ENCODE measurements around the gene NAA80. TPM values are rescaled to one million over a fixed set of nuclear protein-coding genes. Genes with fewer than 3 reads are reported as not detected.
"Not testable (repeated sequence)": the region's sequence is repeated elsewhere in the genome, so short reads cannot be mapped to it uniquely, and the experiment has no call there.

Gene NAA80
- total RNA-seq, 1 donor from 2014 or later: 12.7 TPM

- DNase-seq (ENCODE audit: low spot score): peak; percentile 99
Measured at GRCh38 chr3:50292159-50293078, 6.8 kb downstream of the NAA80 start, which contains the start of gene IFRD2. Gene IFRD2, minus strand, starts transcription at chr3:50292429. Its CDS starts 155 bp downstream, at chr3:50292274.

GRCh38 chr3:50290161-50290641 lies 9.0 kb downstream of the NAA80 start:
- DNase-seq (ENCODE audit: low spot score): no peak

- DNase-seq (ENCODE audit: low spot score): no peak
Measured at GRCh38 chr3:50289130-50289529, 10.1 kb downstream of the NAA80 start.

GRCh38 chr3:50288387-50289007 lies 10.7 kb downstream of the NAA80 start:
- no peak for DNase-seq (ENCODE audit: low spot score)

GRCh38 chr3:50287262-50287661 lies 11.9 kb downstream of the NAA80 start:
- no peak for DNase-seq (ENCODE audit: low spot score)

DNA sequence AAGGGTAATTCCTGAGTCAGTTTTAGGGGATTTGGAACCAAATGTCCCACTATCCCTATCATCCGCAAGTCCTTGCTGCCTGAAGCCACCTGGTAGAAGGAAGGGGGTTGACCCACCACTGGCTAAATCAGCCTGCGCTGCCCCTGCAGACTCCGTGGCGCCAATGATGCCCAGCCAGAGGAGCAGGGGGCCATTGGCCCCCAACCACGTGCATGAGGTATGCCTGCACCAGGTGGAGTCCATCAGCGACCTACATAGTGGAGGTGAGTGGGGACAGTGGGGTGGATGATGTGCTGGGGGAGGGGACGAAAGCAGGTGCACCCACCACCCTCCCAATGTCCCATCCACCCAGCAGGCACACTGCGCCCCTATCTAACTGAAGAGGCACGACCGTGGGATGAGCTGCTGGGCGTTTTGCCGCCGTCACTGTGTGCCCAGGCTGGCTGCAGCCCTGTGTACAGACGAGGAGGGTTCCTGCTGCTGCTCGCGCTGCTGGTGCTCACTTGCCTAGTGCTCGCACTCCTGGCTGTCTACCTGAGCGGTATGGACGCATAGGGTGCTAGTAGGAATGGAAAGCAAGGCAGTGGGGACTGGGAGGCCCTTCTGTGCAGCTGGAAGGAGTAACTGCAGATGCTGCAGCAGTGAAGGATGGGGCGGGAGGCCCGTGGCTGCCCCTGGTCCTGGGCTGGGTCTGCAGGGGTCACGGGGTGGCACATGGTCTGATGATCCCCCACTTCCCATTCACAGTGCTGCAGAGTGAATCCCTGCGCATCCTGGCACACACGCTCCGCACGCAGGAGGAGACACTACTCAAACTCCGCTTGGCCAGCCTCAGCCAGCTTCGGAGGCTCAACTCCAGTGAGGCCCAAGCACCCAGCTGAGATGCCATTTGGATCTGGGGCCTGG lies 12.6 kb downstream of the NAA80 start:
- DNase-seq (ENCODE audit: low spot score): no peak

- not testable (repeated sequence) for DNase-seq (ENCODE audit: low spot score)
Measured at GRCh38 chr3:50284121-50284520, 15.1 kb downstream of the NAA80 start.

DNA sequence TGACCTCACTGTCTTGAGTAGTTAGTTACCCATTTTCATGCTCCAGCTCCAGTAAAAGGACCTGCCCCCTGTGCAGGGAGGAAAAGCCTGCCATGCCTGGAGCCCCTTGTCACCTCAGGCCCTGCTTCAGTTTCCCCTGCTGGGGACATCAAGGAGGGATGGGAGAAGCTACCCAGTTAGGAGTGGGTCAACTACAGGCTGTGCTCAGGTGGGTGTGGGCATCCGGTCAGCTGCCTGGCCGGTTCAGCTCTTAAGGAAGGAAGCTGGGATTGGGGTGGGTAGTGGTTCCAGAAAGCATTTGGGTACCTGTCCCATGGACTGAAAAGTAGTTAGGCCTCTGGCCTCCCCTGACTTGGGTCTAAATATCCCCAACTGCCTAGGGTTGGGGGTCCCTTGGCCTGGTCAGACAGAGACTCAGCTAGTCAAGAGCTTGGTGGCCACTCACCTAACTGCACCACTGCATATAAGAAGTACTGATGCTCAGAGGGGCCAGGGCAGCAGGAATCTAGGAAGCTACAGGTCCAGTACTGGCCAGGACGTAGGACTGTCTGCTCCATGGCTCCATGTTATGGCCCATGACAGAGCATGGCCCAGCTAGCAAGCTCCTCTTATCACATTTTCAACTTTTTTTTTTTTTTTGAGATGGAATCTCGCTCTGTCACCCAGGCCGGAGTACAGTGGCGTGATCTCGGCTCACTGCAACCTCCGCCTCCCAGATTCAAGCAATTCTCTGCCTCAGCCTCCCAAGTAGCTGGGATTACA lies 19.8 kb downstream of the NAA80 start:
- DNase-seq (ENCODE audit: low spot score): no peak

DNA sequence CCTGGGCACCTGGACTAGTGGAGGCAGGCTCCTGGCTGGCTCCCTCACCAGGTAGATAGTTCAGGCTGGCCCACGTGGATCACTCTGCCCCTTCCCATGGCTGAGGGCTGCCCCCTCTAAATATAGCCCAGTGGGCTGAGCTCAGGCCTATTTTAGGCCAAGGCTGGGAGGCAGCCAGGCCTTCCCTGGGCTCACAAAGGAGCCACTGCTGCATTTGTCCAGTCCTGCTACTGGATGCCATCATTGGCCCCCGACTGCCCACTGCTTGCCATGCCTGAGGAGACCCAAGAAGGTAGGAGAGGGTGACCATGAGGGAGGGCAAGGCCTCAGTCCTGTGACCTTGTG lies 20.4 kb downstream of the NAA80 start, which contains the start of gene LSMEM2:
TSS of gene LSMEM2 (plus strand) at position 208 of the 345 bp plus-strand sequence. CDS start at position 235, 27 bp downstream.
- DNase-seq (ENCODE audit: low spot score): no peak

- DNase-seq (ENCODE audit: low spot score): no peak
Measured at GRCh38 chr3:50278123-50278879, 20.9 kb downstream of the NAA80 start.

DNA sequence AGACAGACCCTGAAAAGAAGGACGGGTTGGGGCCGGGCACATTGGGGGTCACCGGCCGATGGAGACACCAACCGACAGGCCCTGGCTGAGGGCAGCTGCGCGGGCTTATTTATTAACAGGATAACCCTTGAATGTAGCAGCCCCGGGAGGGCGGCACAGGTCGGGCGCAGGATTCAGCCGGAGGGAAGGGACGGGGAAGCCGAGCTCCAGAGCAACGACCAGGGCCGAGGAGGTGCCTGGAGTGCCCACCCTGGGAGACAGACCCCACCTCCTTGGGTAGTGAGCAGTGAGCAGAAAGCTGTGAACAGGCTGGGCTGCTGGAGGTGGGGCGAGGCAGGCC lies 22.5 kb downstream of the NAA80 start:
- DNase-seq (ENCODE audit: low spot score): no peak

GRCh38 chr3:50275996-50276761 lies 23.0 kb downstream of the NAA80 start:
- DNase-seq (ENCODE audit: low spot score): no peak

- DNase-seq (ENCODE audit: low spot score): no peak
Measured at GRCh38 chr3:50275141-50275995, 23.8 kb downstream of the NAA80 start.

DNA sequence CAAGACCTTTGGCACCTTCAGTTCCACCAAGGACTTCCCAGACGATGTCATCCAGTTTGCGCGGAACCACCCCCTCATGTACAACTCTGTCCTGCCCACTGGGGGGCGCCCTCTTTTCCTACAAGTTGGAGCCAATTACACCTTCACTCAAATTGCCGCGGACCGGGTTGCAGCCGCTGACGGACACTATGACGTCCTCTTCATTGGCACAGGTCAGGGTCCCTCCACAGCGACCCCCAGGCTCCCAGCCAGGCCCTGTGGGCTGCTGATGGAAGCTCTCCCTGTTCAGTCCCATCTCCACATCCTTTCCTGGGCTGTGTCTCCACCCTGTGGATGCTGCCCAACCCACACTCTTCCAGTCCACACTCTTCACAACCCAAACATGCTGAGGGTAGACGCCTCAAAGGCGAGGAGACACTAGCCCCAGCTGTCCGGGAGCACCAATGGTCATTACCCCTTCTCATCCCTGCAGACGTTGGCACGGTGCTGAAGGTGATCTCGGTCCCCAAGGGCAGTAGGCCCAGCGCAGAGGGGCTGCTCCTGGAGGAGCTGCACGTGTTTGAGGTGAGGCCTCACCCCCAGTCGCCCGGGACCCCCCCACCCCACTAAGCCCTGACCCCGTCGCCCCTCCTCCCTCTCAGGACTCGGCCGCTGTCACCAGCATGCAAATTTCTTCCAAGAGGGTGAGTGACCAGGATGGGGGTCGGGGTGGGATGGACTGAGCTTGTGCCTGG lies 24.7 kb downstream of the NAA80 start:
- DNase-seq (ENCODE audit: low spot score): peak; percentile 66

- DNase-seq (ENCODE audit: low spot score): no peak
Measured at GRCh38 chr3:50273689-50274065, 25.5 kb downstream of the NAA80 start.

- DNase-seq (ENCODE audit: low spot score): peak; percentile 85
Measured at GRCh38 chr3:50272911-50273688, 26.1 kb downstream of the NAA80 start.

DNA sequence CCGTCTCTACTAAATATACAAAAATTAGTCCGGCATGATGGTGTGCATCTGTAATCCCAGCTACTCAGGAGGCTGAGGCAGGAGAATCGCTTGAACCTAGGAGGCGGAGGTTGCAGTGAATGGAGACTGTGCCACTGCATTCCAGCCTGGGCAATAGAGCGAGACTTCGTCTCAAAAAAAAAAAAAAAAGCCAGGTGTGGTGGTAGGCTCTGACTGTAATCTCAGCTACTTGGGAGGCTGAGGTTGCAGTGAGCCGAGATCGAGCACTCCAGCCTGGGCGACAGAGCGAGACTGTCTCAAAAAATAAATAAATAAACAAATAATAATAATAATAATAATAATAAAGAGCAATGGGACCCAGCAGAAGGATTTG lies 26.7 kb downstream of the NAA80 start:
- not testable (repeated sequence) for DNase-seq (ENCODE audit: low spot score)
